GM21528 (cell line): ENCODE data around the gene BRD7.

Source experiments
- ATAC-seq: cut with Tn5 transposase; IDR thresholded peaks from one replicate; pipeline ENCODE4 v1.9.1; 2021; ENCODE audit warnings: mild to moderate bottlenecking, moderate library complexity; ENCODE audit not compliant: unreplicated experiment, low FRiP score

The BRD7 gene

DNA sequence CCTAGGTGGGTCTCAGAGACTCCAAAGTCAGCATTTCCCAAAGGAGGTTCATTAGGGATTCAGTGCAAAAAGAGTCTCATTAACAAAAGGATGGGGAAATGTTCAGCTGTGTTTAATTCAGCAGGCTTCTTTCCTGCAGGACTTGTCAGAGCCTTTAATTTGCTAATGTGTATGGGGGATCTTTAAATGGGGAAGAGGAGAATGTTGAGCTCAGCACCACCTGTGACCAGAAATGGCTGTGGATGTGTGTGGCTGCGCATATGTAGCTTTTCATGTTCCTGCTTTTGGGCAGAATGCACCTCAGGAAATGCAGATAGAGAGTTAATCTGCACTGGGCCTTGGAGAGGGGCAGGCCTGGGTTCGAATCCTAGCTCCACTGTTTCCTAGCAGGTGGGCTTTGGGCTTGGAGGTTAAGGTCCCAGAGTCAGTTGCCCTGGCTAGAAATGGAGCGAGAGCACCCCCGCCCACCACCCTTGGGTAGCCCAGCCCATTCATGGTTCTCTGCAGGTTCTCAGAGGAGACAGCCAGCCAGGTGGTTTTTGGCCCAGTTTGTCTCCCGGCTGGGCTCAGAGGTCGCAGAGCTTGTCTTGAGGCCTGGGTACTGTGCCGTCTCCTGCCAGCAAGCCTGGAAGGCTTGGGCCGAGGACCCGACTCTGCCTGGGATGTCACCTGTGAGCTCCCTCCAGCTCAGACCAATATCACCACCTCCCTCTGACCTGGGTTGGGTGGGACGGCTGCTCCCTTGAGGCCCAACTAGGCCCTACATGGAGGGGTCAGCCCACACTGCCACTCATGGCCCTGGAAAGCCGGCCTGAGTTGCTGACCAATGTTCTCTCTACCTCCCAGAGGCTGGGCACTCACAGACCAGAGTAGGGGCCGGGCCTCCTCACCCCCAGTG, 93.1 kb downstream of the BRD7 start:
- ATAC-seq = no peak

DNA sequence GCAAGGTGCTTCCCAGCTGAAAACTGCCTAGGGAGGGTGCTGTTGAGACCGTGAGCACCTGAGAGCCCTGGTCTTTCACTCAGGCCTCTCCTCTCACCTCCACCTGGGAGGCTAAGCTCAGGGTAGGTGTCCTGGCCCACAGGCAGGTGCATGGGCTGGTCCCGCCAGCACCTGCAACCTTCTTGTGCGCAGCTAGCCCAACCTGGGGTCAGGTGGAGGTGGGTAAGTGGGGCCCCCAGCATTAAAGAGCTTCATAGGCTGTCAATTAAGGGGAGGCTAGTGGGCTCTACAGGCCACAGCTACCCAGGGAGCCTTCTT, 93.7 kb downstream of the BRD7 start:
- no peak for ATAC-seq

GRCh38 chr16:50274326-50275097, 94.3 kb downstream of the BRD7 start:
- ATAC-seq = peak; percentile 47

DNA sequence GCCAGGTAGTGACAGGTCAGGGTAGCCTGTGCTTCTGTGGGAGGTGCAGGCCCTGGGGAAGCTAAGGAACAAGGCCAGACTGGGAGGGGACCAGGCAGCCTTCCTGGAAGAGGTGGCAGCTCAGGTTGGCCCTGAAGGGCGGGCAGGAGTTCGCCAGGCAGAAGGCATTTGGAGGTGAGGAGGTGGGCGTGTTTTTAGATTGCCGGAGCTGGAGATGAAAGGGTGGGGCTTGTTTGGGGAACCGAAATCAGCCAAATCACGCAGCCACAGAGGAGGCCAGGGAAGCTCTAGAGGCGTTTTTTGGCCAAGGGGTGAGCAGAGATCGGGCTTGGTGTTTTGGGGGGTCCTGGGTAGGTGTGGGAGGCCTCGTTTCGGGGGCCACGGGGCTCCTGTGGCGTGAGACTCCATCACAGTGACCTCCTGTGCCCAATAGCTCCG, 94.9 kb downstream of the BRD7 start:
- ATAC-seq = peak; percentile 61

DNA sequence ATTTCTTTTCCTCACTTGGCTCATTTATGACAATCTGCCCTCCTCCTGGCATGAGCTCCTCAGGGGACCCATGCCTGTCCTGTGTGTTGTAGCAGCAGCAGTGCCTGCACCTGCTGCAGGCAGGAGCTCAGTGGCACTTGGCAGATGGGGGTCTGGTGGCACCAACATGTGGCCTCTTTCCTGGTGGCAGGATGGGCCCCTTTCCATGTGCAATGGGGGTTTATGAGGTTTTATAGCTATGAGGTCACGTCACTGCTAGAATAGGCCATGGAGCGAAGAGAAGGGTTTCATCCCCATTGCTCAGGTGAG, 95.5 kb downstream of the BRD7 start:
- ATAC-seq = no peak

DNA sequence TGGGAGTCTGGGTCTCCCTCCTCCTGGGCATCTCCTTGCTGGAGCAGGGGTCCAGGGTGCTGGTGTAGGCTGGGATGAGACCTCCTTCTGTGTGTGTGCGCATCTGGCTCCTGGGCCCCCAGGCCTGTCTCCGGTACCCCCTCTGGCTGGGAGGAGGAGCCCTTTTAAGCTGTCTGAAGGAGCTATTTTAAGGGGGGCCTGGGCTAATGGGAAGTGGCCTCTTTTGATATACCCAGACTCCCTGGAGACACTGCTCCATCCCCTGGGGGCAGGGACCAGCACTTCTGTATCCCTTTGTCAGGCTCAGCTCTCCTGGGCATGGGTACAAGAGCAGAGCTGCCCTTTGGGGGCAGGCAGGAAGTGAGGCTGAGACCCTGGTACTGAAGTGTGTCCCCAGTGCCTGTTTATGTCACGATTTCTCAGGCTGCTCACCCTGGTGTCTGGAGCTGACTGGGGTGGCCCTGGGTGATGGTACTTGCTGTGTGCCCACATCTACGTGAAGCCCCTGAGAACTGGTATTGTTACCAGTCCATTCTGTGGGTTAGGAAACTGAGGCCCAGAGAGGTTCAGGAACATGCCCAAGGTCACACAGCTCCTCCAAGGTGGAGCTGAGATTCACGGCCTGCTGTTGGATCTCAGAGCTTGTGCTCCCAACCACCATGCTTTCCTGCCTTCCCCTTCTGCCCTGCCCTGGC, 96.0 kb downstream of the BRD7 start:
- no peak for ATAC-seq

GRCh38 chr16:50272111-50272571, 96.6 kb downstream of the BRD7 start:
- no peak for ATAC-seq

GRCh38 chr16:50271148-50272041, 97.4 kb downstream of the BRD7 start:
- ATAC-seq = no peak

DNA sequence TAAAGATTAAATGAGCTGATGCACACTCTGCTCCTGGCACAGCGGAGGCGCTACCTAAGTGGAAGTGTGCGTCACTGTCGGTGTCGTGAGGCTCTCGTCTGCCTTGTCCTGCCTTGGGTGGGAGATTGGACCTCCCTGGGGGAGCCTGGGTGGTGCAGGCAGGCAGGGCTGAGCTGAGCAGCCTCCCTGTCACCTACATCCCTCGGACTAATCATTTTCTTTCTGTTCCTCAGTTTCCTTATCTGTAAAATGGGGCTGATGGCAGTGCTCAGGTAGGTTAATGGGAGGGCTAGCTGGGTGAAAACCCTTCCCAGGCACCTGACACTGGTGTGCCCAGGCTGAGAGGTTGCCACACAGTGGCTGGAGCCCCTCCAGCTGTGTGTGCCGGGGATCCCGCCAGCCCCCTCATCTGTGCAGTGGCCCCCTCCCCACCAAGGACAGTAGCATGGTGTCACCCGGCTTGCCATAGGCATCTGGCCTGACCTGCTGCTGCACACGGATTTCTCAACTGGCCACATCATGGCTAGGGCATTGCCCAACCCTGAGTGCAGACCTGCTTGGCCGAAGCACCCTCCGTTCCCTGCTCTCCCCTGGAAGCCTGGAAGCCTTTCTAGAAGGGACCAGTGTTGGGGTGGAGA, 98.2 kb downstream of the BRD7 start:
- no peak for ATAC-seq

GRCh38 chr16:50269769-50270509, 98.8 kb downstream of the BRD7 start:
- ATAC-seq = no peak

GRCh38 chr16:50269061-50269705, 99.6 kb downstream of the BRD7 start:
- ATAC-seq = no peak

GRCh38 chr16:50268352-50268751, 100.4 kb downstream of the BRD7 start:
- no peak for ATAC-seq

GRCh38 chr16:50267651-50268050, 101.1 kb downstream of the BRD7 start:
- no peak for ATAC-seq

GRCh38 chr16:50267151-50267631, 101.6 kb downstream of the BRD7 start:
- ATAC-seq = no peak

GRCh38 chr16:50266337-50267091, 102.3 kb downstream of the BRD7 start, which contains the start of gene ADCY7:
Gene ADCY7, plus strand, starts transcription at chr16:50266551. Its CDS starts 21,629 bp downstream, at chr16:50288180.
- peak; percentile 75 for ATAC-seq
